GM10248 (cell line): ENCODE measurements around the gene C14orf39.

Source experiments
- CTCF ChIA-PET: fragments of 300-600 bp; sonication (Branson Sonifier 250); formaldehyde crosslinking; extraction: SDS; loops from one replicate; lab custom pipeline; 2021; ENCODE audit warnings: antibody characterized with exemption; lab: Yijun Ruan, JAX
- POLR2A ChIA-PET: fragments of 350-650 bp; sonication (Branson Sonifier 250); formaldehyde crosslinking; extraction: SDS; loops from one replicate; lab custom pipeline; 2020; ENCODE audit warnings: antibody characterized with exemption; lab: Yijun Ruan, JAX
- DNase-seq: peaks from one replicate; pipeline ENCODE4 v3.0.0; 2012; ENCODE audit errors: extremely low spot score
- TF ChIP-seq, protein P1 (sequence below): IDR thresholded peaks from 2 replicates; pipeline ENCODE4 v1.5.1; 2012; ENCODE audit warnings: mild to moderate bottlenecking, low read depth; ENCODE audit errors: extremely low read depth, missing control alignments, control extremely low read depth

Gene C14orf39

DNA sequence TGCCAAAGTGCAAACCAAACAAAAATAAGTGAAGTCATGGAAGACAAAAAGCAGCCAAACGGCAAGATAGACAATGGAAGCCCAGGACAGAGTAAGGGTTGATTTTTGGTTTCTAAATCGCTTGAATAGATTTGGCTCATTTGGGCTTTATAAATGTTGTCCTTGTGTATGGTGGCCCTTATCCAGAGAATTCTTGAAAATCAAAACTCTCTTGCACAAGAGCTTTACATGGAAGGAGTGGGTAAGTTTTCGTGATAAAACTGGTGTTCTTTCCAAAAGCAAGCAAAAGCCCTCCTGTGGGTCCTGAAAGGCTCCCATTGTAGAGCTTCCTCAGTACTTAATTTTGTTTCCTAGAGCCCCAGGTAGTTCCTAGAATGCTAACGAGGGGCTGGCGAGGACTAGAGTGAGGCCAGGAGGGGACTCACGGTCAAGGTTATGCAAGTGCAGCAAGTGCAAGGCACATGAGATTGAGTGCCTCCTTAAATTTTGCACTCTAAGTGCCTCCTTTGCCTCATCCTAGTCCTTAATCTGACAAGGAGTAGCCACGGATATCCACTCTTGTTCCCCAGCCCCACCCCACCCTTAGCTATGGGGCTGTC is 27.2 kb upstream of the C14orf39 start:
- no peak for DNase-seq
- ChIA-PET CTCF (interaction anchor here (1.2 to 1.6 kb wide), 2 partner anchors 21 to 163 kb away, joined by 3 to 5 read pairs; no protein-coding TSS in a partner anchor), POLR2A (no interaction called here)
- TF ChIP-seq, protein P1, sequence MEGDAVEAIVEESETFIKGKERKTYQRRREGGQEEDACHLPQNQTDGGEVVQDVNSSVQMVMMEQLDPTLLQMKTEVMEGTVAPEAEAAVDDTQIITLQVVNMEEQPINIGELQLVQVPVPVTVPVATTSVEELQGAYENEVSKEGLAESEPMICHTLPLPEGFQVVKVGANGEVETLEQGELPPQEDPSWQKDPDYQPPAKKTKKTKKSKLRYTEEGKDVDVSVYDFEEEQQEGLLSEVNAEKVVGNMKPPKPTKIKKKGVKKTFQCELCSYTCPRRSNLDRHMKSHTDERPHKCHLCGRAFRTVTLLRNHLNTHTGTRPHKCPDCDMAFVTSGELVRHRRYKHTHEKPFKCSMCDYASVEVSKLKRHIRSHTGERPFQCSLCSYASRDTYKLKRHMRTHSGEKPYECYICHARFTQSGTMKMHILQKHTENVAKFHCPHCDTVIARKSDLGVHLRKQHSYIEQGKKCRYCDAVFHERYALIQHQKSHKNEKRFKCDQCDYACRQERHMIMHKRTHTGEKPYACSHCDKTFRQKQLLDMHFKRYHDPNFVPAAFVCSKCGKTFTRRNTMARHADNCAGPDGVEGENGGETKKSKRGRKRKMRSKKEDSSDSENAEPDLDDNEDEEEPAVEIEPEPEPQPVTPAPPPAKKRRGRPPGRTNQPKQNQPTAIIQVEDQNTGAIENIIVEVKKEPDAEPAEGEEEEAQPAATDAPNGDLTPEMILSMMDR: no peak

DNA sequence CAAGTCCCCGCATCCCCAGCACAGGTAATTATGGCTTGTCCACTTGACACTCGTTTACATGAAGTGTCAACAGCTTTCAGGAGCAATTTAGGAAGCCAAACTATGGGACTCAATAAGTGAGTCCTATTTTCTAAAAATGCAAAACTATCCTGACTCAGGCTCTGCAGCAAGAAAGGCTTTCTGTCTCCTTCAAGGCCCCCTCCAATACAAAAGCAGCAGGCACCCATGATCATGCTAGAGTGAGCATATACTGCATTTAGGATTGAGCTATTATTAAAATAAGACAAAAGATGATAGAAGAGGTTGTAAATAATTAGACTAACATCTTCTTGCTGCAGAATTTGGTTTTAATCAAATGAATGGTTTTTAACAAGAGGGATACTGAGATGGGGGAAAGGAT is 26.3 kb upstream of the C14orf39 start:
- TF ChIP-seq, protein P1: no peak
- POLR2A ChIA-PET: no interaction called here
- CTCF ChIA-PET: no interaction called here

DNA sequence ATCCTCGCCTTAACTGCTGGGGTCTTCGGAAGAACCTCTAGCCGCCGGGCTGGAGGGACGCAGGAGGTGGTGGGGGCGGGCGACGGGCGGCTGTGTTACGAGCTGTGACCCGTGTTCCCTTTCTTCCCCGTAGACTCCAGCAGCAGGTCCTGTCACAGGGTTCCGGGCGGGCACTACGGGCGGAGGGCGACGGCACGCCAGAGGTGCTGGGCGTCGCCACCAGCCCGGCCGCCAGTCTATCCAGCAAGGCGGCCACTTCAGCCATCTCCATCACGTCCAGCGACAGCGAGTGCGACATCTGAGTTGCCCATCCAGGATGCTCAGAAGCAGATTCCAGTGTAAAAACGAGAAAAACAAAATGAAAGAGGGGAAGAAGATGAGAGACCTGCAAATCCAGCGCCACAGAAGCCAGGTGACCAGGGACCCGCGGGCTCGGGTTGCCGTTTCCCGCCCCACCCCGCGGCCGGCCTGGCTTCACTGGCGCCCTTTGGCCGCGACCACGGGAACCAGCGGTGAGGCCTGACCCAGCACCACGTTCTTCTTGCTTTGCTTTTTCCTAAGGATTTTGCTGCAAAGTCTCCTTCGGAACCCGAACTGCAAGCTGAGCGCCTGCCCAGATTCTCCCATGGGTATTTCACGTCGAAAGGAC is 25.2 kb upstream of the C14orf39 start:
- CTCF ChIA-PET: no interaction called here
- TF ChIP-seq, protein P1: no peak
- POLR2A ChIA-PET: no interaction called here
- DNase-seq: no peak

More for the DNA sequence above, 26.3 kb upstream of the C14orf39 start:
- no peak for DNase-seq

DNA sequence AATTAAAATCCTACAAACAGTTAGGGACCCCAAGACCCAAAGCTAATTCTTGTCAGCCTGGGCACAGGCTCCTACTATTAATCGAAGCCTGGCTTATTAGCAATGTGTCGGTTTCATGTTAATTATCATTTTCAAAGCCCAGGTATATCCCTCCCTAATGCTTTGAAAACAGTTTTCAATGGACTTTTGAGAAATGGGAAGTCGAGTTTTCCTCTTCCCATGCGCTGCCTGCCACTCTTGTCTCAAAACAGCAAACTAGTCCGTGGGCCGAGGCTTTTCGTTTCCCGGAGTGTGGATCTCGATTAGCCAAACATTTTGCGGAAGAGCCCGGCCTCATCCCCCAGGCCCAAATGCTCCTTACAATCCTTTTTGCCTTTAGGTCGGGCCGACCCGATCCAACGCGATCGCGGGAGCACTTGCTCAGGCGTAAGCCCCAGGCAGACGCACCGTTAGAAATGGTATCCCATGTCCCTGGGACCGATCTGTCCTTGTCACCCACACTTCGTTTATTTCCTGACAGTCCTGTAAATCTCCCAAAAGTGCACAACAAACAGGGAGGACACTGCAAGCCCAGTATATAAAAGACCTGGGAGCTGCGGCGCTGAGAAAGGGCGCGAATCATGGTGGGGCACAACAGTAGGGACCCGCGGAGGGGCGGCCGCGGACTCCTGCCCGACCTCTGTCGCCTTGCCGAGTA is 24.5 kb upstream of the C14orf39 start:
- POLR2A ChIA-PET: no interaction called here
- DNase-seq: no peak
- CTCF ChIA-PET: no interaction called here
- TF ChIP-seq, protein P1: no peak

DNA sequence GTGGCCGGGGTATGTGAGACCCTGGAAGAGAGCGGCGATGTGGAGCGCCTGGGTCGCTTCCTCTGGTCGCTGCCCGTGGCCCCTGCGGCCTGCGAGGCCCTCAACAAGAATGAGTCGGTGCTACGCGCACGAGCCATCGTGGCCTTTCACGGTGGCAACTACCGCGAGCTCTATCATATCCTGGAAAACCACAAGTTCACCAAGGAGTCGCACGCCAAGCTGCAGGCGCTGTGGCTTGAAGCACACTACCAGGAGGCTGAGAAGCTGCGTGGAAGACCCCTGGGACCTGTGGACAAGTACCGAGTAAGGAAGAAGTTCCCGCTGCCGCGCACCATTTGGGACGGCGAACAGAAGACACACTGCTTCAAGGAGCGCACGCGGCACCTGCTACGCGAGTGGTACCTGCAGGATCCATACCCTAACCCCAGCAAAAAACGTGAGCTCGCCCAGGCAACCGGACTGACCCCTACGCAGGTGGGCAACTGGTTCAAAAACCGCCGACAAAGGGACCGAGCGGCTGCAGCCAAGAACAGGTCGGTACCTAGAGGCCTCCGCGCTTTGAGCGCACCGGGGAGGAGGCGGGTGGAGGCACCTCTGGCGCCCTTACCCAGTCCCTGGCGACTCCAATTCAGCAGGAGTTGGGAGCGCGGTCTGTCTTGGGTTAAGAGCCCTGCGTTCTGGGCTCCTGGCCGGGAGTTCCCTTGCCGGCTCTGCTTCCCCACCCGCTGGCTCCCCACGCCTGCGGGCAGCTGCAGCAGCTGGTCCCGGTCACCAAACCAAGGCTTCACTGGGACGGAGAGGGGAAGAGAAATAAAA is 23.8 kb upstream of the C14orf39 start:
- CTCF ChIA-PET: no interaction called here
- TF ChIP-seq, protein P1: no peak
- DNase-seq: peak; percentile 15
- POLR2A ChIA-PET: no interaction called here

DNA sequence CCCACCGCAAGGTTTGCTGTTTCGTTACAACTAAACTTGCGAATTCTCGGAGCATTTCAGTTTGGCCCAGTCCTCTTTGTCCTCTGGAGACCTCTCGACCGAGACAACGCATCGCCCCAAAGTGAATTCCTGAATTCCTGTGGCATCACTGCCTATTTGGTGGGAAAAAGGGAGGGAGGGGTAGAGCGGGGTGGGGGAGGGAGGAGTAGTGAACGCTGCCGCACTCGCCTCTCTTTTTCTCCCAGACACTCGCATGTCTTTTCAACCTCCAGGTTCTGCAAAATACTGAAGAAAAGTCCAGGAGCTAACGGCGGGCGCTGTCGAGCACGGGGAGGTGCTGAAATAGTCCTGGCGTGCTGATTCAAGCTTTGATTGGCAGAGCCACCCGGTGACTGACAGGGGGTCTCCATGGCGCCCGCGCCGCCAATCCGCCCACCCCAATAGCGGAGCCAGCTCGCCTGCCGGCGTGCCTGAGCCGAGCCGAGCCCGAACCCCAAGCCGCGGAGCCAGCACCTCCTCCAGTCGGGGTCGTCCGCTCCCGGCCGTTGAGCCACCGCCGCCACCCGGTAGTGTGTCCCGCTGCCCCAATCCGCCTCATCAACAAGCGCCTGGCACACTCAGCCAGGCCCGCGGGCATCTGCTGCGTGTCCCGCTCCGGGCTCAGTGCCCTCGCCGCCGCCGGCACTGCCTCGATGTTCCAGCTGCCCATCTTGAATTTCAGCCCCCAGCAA is 23.0 kb upstream of the C14orf39 start, which contains the start of gene SIX6:
TSS of gene SIX6 (plus strand) at position 440 of the 731 bp plus-strand sequence. CDS start at position 693, 253 bp downstream.
- TF ChIP-seq, protein P1: no peak
- CTCF ChIA-PET: no interaction called here
- peak; percentile 16 for DNase-seq
- POLR2A ChIA-PET: no interaction called here
